ENCODE data around the gene NGFR. TPM values are rescaled to one million over a fixed set of nuclear protein-coding genes. Genes with fewer than 3 reads are reported as not detected.

The NGFR gene
- total RNA-seq, 1 experiment from 2014 or later = 0.11 TPM

GRCh38 chr17:49452661-49453060 is 42.4 kb upstream of the NGFR start:
- intact Hi-C loops (cut with micrococcal nuclease; ENCODE audit: unreplicated experiment) = no loop called here
- H3K9me2 ChIP-seq (ENCODE audit: insufficient read depth) = no peaks in the 10 kb centered on the region
- ChIA-PET CTCF (interaction anchor here (0.6 kb wide), 1 partner anchor 77 kb away, joined by 4 read pairs; no protein-coding TSS in a partner anchor), POLR2A (ENCODE audit: unreplicated experiment) (interaction anchor here (0.8 kb wide), 1 partner anchor 1560 kb away, joined by 4 read pairs; no protein-coding TSS in a partner anchor)
- TF ChIP-seq CTCF (conservative IDR thresholded peaks at IDR 0.05) (no peak), EZH2 (IDR thresholded peaks at IDR 0.05; ENCODE audit: low read depth) (no peak)
- no peak overlapping the region for H3K27ac ChIP-seq
- no peaks in the 10 kb centered on the region for H4K20me1 ChIP-seq (ENCODE audit: insufficient read depth)
- H3K9me3 ChIP-seq (ENCODE audit: insufficient read depth, low read depth) = no peaks in the 10 kb centered on the region
- no peak for DNase-seq
- H3K36me3 ChIP-seq (ENCODE audit: low read depth) = no peaks in the 10 kb centered on the region
- H3K4me3 ChIP-seq = no peak overlapping the region
- H3K79me2 ChIP-seq (ENCODE audit: low read depth) = no peaks in the 10 kb centered on the region
- no peak overlapping the region for H2AFZ ChIP-seq
- H3F3A ChIP-seq (ENCODE audit: insufficient read depth, low read depth) = no peaks in the 10 kb centered on the region
- peaks cover 46% of the 10 kb centered on the region for H3K27me3 ChIP-seq (ENCODE audit: insufficient read depth, low read depth)
- H3K4me1 ChIP-seq (replicated peaks; ENCODE audit: insufficient read depth) = no peaks in the 10 kb centered on the region
- H3K4me2 ChIP-seq = no peak overlapping the region
- no TSS peak for BruUV-seq (replicated peaks)

GRCh38 chr17:49454050-49454449 is 41.0 kb upstream of the NGFR start:
- H3F3A ChIP-seq (ENCODE audit: insufficient read depth, low read depth) = no peaks in the 10 kb centered on the region
- H3K4me1 ChIP-seq (replicated peaks; ENCODE audit: insufficient read depth) = no peaks in the 10 kb centered on the region
- POLR2A ChIA-PET (ENCODE audit: unreplicated experiment) = no interaction called here
- TF ChIP-seq CTCF (conservative IDR thresholded peaks at IDR 0.05) (no peak), EZH2 (IDR thresholded peaks at IDR 0.05; ENCODE audit: low read depth) (no peak)
- DNase-seq = no peak
- no peak overlapping the region for H3K4me3 ChIP-seq
- peaks cover 60% of the 10 kb centered on the region for H3K27me3 ChIP-seq (ENCODE audit: insufficient read depth, low read depth)
- intact Hi-C loops (cut with micrococcal nuclease; ENCODE audit: unreplicated experiment) = no loop called here
- H3K9me3 ChIP-seq (ENCODE audit: insufficient read depth, low read depth) = no peaks in the 10 kb centered on the region
- no TSS peak for BruUV-seq (replicated peaks)
- H3K36me3 ChIP-seq (ENCODE audit: low read depth) = no peaks in the 10 kb centered on the region
- H4K20me1 ChIP-seq (ENCODE audit: insufficient read depth) = no peaks in the 10 kb centered on the region
- H3K9me2 ChIP-seq (ENCODE audit: insufficient read depth) = no peaks in the 10 kb centered on the region
- H3K27ac ChIP-seq = no peak overlapping the region
- no peak overlapping the region for H2AFZ ChIP-seq
- H3K79me2 ChIP-seq (ENCODE audit: low read depth) = no peaks in the 10 kb centered on the region
- H3K4me2 ChIP-seq = no peak overlapping the region
- CTCF ChIA-PET = interaction anchor here (0.6 kb wide), 1 partner anchor 20 kb away, joined by 5 read pairs; no protein-coding TSS in a partner anchor

GRCh38 chr17:49455272-49455861 is 39.7 kb upstream of the NGFR start:
- no peaks in the 10 kb centered on the region for H4K20me1 ChIP-seq (ENCODE audit: insufficient read depth)
- no peak overlapping the region for H3K4me2 ChIP-seq
- ChIA-PET POLR2A (ENCODE audit: unreplicated experiment) (no interaction called here), CTCF (interaction anchor here (0.5 kb wide), 1 partner anchor 265 kb away, joined by 4 read pairs; no protein-coding TSS in a partner anchor)
- no peaks in the 10 kb centered on the region for H3F3A ChIP-seq (ENCODE audit: insufficient read depth, low read depth)
- peaks cover 73% of the 10 kb centered on the region for H3K27me3 ChIP-seq (ENCODE audit: insufficient read depth, low read depth)
- no peaks in the 10 kb centered on the region for H3K36me3 ChIP-seq (ENCODE audit: low read depth)
- no peaks in the 10 kb centered on the region for H3K9me3 ChIP-seq (ENCODE audit: insufficient read depth, low read depth)
- DNase-seq = no peak
- intact Hi-C loops (cut with micrococcal nuclease; ENCODE audit: unreplicated experiment) = no loop called here
- BruUV-seq (replicated peaks) = no TSS peak
- H3K4me1 ChIP-seq (replicated peaks; ENCODE audit: insufficient read depth) = no peaks in the 10 kb centered on the region
- no peaks in the 10 kb centered on the region for H3K79me2 ChIP-seq (ENCODE audit: low read depth)
- H3K27ac ChIP-seq = no peak overlapping the region
- H3K9me2 ChIP-seq (ENCODE audit: insufficient read depth) = no peaks in the 10 kb centered on the region
- H2AFZ ChIP-seq = no peak overlapping the region
- no peak overlapping the region for H3K4me3 ChIP-seq
- TF ChIP-seq EZH2 (IDR thresholded peaks at IDR 0.05; ENCODE audit: low read depth) (no peak), CTCF (conservative IDR thresholded peaks at IDR 0.05) (no peak)
